Right cardiac atrium (tissue), 5 donors: Measurements from ENCODE around the gene CHST11. TPM values are rescaled to one million over a fixed set of nuclear protein-coding genes. Genes with fewer than 3 reads are reported as not detected.

Experiments
- ATAC-seq, 2 donors: fragments of 200-7000 bp; cut with Tn5 transposase; one replicate each; pipeline versions ENCODE4 v1.8.0 to v1.9.1; 2020; ENCODE audit warnings: moderate library complexity in 2 of 2, mild to moderate bottlenecking in 1 of 2
- DNase-seq, 3 donors: peaks; one replicate each; pipeline ENCODE4 v3.0.0-alpha.2; 2020
- H3K27ac ChIP-seq: one replicate; pipeline ENCODE4 v1.5.1; 2013; ENCODE audit warnings: mild to moderate bottlenecking, low read length, control low read depth, moderate library complexity
- H3K27me3 ChIP-seq: one replicate; pipeline ENCODE4 v1.6.1; 2013; ENCODE audit not compliant: control insufficient read depth, insufficient read depth
- H3K4me1 ChIP-seq: one replicate; pipeline ENCODE4 v1.6.1; 2013; ENCODE audit warnings: low read length; ENCODE audit not compliant: control insufficient read depth, insufficient read depth
- H3K4me3 ChIP-seq: one replicate; pipeline ENCODE4 v1.5.1; 2013; ENCODE audit warnings: low read length, control low read depth
- H3K9me3 ChIP-seq: one replicate; pipeline ENCODE4 v1.6.1; 2013; ENCODE audit warnings: low read length; ENCODE audit not compliant: control insufficient read depth
- WGBS: extraction: QIAGEN DNeasy Blood & Tissue Kit; methylation state at CpG from one replicate; pipeline ENCODE4 v1.1.7; 2013; 5-methylcytosine and 5-hydroxymethylcytosine counted together
- intact Hi-C, 4 donors: fragments of 100-400 bp; cut with DNase I; formaldehyde crosslinking; loops; one replicate each; pipeline versions ENCODE4 v1.11.0 to v1.14.0; 2022 to 2023
- polyA plus RNA-seq: library from polyadenylated mRNA; stranded (reverse); fragments of 200-250 nt; gene quantifications from one replicate; pipeline ENCODE4 v1.2.3, GENCODE V29; 2013
- total RNA-seq, 4 donors: library from RNA; stranded (reverse); fragmentation: NEBNext Ultra II Directional; extraction: Animal tissue kit (Norgen Biotek cat#: 25700); gene quantifications; one replicate each; pipeline ENCODE4 v1.2.1, GENCODE V29; 2021
- donor health status: healthy with polysubstance abuse.
- donor health status: DM: no; HTN: yes; CAD: no.
- donor health status: DM: no; HTN: no; CAD: no.
- donor health status: DM: no; HTN: yes; CAD: no; lungs with severe emphysema.
- donor health status: DM: yes; HTN: yes; CAD: no.

The CHST11 gene
- total and polyA plus RNA-seq, 5 donors = 3.1 to 11.8 (median 9.9) TPM

DNA sequence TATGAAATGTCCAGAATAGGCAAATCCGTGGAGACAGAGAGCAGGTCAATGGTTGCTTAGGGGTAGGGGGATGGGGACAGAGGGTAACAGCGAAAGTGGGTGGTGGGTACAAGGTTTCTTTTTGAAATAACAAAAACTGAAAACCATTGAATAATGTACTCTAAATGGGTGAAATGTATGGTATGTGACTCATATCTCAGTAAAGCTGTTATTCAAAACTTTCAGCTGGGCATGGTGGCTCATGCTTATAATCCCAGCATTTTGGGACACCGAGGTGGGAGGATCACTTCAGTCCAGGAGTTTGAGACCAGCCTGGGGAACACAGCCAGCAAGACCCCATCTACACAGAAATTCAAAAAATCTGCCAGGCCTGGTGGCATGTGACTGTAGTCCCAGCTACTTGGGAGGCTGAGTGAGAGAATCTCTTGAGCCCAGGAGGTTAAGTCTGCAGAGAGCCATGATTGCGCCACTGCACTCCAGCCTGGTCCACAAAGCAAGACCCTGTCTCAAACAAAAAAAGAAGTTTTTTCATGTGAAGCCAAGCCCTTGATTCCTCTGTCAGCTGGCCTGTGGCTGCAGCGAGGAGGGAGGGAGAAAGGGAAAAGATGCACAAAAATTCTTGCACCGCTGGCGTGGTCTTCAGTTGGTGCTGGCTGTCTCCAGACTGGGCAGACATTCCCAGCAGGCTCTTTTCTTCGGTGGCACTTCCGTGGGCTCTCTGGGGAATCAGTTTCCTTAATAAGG lies 253.1 kb downstream of the CHST11 start:
- Histone ChIP-seq H3K4me1 (peaks cover 4% of the 10 kb centered on the region), H3K9me3 (no peaks in the 10 kb centered on the region), H3K4me3 (no peak overlapping the region), H3K27me3 (no peaks in the 10 kb centered on the region), H3K27ac (no peak overlapping the region)
- ATAC-seq (no peak), DNase-seq (no peak)
- intact Hi-C loops = no loop called here
- 90% methylated on average over 9 of the region's 9 CpGs for WGBS

DNA sequence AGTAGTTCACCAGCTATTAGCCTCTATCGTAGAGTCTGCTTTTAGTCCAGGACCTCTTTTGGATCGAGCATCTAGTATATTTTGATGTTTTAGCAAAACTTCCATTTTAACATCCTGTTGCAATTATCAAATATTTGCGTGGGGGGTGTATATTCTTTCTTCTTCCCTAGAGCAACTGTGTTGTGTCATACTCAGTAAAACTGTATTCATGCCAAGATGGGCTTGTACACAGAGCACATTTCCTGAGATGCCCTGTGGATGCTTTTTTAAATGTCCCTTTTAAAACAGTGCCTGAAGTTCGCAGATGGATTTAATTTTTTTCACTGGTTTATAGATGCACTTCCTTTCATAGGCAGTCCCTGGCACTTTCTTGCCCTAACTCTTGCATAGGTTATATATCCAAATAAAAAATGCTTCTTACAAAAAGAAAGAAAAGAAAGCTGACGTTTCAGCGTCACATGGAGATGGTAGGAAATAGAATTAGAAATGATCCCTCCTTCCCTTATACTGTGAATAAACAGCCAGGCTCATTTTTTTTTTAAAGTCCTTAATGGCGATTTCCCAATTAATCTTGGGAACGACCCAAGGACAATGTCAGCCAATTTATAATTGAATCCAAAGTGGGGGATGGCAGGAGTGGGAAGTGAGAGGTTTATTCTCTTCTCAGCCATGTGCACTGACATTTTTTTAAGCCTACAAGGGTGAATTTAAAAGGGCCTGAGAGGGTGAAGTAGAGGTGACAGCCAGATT lies 254.4 kb downstream of the CHST11 start:
- peak; percentile 45 to 62 for ATAC-seq
- Histone ChIP-seq H3K9me3 (no peaks in the 10 kb centered on the region), H3K4me1 (peaks cover 7% of the 10 kb centered on the region), H3K27me3 (no peaks in the 10 kb centered on the region), H3K4me3 (no peak overlapping the region), H3K27ac (no peak overlapping the region)
- no peak for DNase-seq
- WGBS = 25% methylated on average over 8 of the region's 8 CpGs
- intact Hi-C loops = no loop called here

DNA sequence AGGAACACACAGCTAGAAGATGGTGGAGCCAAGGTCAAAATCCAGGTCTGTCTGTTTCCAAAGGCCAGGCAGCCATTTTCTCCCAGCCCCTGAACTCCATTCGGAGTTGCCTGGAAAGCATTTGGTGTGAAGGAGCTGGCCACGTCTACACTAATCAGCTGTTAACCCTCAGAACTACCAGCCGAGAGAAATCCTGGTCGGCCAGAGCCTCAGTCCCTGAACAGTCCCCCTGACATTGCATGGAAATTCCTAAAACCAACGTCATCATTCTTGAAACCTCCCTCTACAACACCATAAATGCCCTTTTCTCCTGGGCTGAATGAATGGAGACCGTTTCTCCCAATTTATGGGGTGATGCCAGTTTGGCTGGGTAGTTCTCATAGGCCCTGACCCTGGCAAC lies 255.7 kb downstream of the CHST11 start:
- ATAC-seq (peak in 1 of 2 donors; percentile 24), DNase-seq (no peak)
- Histone ChIP-seq H3K4me1 (peaks cover 7% of the 10 kb centered on the region), H3K4me3 (no peak overlapping the region), H3K9me3 (no peaks in the 10 kb centered on the region), H3K27ac (no peak overlapping the region), H3K27me3 (no peaks in the 10 kb centered on the region)
- intact Hi-C loops = no loop called here
- 60% methylated on average over 6 of the region's 6 CpGs for WGBS

DNA sequence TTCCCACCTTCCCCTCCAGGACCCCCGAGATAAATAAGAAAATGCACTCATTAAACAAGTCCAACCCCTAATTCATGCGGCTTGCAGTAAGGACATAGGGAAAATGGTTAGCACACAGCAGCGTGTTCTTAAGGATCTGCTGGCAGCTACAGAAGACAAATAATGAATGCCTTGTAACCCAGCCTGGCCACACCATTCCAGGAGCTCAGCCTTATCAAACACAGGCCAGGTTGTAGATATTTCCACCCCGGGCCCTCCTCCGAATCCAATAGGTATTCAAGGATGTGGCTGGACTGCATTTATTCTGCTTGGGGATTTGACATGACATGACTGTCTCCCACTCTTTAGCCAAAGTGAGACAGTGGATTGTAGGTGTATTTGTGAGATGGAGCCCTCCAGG lies 256.2 kb downstream of the CHST11 start:
- ATAC-seq (no peak), DNase-seq (no peak)
- Histone ChIP-seq H3K27me3 (no peaks in the 10 kb centered on the region), H3K9me3 (no peaks in the 10 kb centered on the region), H3K4me3 (no peak overlapping the region), H3K4me1 (peaks cover 7% of the 10 kb centered on the region), H3K27ac (no peak overlapping the region)
- intact Hi-C loops = no loop called here
- WGBS = 88% methylated on average over 5 of the region's 5 CpGs

DNA sequence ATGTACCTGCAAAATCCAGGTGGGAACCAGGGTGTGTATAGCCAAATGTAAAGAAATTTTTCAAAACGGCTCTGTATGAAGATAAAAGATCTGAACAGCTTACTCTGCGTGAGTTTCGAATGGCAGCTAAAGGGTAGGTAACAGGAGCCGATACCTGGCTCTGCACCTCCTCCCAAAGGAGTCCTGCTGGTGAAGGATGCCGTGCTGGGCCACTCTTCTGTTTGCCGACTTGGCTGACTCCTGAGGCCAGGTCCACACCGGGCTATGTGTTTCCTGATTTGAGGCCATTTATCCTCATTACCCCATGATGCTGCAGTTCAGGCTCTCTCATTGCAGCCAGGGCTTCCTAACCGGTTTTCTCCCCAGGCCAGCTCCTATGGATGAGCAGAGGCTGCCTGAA lies 256.7 kb downstream of the CHST11 start:
- Histone ChIP-seq H3K27me3 (no peaks in the 10 kb centered on the region), H3K4me3 (no peak overlapping the region), H3K4me1 (peaks cover 7% of the 10 kb centered on the region), H3K9me3 (no peaks in the 10 kb centered on the region), H3K27ac (no peak overlapping the region)
- DNase-seq = no peak
- WGBS = 78% methylated on average over 8 of the region's 8 CpGs
- ATAC-seq = no peak
- intact Hi-C loops = no loop called here

DNA sequence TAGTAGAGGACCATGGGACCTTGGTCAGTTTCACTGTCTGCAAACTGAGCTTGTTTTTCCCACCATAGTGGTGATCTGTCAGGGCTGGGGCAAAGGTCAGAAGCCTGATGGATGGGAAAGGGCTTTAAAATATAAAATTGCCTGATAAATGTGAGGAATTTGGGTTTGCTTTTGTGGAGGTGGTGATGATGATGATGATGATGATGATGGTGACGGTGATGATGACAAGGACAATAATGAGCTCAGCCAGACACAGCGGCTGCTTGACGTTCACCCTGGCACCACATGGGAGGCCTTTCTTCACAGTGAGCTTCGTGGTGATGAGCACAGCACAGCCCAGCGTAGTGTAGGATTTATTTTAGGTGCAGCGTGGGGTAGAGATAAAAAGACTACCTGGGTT lies 257.6 kb downstream of the CHST11 start:
- ATAC-seq = no peak
- H3K27ac ChIP-seq = no peak overlapping the region
- H3K4me3 ChIP-seq = no peak overlapping the region
- DNase-seq = no peak
- WGBS = 85% methylated on average over 6 of the region's 6 CpGs
- intact Hi-C loops = no loop called here
- H3K27me3 ChIP-seq = no peaks in the 10 kb centered on the region
- H3K9me3 ChIP-seq = no peaks in the 10 kb centered on the region
- peaks cover 10% of the 10 kb centered on the region for H3K4me1 ChIP-seq

DNA sequence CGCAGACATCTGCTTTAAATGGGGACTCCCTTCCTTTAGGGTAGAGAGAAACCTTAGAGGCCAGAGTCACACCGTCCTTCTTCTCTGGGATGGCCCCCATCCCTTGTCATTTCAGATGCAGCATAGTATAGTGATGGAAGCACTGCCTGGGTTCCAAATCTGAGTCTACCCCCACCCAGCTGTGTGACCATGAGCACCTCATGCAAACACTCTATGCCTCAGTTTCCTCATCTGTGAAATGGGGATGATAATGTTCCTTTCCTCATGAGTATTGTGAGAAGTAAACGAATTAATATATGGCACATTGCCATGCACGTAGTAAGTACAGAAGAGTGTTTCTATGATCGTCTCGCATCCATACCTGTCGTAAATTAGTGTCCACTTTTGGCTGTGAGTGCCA lies 259.4 kb downstream of the CHST11 start:
- DNase-seq = no peak
- Histone ChIP-seq H3K9me3 (no peaks in the 10 kb centered on the region), H3K4me1 (peaks cover 7% of the 10 kb centered on the region), H3K4me3 (no peak overlapping the region), H3K27me3 (no peaks in the 10 kb centered on the region), H3K27ac (no peak overlapping the region)
- intact Hi-C loops = no loop called here
- ATAC-seq = no peak
- WGBS = 94% methylated on average over 7 of the region's 7 CpGs

DNA sequence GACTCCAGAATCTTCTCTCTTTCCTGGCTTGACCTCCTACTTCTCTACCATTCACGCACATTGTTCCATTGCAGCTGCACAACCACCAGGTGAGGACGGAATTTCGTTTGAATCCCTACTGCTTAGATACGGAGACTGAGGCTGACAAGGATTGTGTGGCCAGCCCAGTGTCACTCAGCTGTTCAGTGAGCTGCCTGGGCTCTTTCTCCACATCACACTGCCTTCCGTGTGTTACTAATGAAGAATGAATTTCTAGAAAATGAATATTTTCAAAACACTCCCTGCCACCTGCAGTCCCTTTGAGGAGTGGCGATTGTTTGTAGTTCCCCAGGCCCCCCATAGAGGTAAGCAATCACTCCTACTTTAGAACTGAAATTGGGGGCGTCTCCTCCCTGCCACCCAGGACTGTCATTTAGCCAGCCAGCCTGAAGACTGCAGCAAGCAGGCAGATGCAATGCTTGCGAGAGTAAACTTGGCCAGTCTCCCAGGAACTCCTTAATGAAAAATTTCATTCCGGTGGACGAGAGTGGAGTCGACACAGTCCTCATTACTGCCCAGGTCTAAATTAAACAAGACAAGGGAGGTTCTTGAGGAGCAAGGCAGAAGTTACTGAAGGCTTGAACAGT lies 261.7 kb downstream of the CHST11 start:
- H3K4me1 ChIP-seq = peaks cover 7% of the 10 kb centered on the region
- H3K4me3 ChIP-seq = no peak overlapping the region
- H3K27me3 ChIP-seq = no peaks in the 10 kb centered on the region
- ATAC-seq (peak in 1 of 2 donors; percentile 28), DNase-seq (no peak)
- H3K27ac ChIP-seq = no peak overlapping the region
- intact Hi-C loops = no loop called here
- WGBS = 59% methylated on average over 11 of the region's 11 CpGs
- no peaks in the 10 kb centered on the region for H3K9me3 ChIP-seq

DNA sequence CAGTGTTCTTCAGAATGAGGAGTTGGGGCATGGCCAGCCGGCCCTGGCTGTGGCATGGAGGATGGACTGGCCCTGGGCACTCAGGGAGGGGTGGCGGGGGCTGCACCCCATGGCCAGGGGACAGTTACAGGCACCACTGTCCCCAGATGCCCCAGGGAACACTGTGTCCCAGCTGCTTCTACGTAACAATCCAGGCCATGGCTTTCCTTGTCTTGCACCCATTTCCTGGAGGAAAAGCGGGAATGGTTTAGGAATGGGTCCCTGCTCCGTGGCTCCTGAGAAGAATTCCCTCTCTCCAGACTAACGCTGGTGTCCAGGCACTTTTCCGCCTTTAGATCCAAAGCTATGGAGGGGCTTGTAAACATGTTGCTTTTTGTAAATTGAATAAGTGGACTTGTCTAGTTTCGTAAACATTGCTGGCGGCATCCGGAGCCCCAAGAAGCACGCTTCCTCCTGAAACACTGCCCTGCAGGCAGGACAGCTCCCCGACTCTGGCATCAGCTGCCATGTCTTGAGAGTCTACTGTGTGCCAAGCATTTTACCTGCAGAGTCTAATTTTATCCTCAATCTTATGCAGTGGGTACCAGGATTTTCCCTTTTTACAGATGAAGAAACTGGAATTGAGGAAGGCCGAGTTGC lies 263.1 kb downstream of the CHST11 start:
- Histone ChIP-seq H3K9me3 (no peaks in the 10 kb centered on the region), H3K27me3 (no peaks in the 10 kb centered on the region), H3K4me3 (peak overlapping the region; percentile 32), H3K4me1 (peaks cover 7% of the 10 kb centered on the region), H3K27ac (no peak overlapping the region)
- DNase-seq (no peak), ATAC-seq (no peak)
- 82% methylated on average over 13 of the region's 13 CpGs for WGBS
- intact Hi-C loops = no loop called here

DNA sequence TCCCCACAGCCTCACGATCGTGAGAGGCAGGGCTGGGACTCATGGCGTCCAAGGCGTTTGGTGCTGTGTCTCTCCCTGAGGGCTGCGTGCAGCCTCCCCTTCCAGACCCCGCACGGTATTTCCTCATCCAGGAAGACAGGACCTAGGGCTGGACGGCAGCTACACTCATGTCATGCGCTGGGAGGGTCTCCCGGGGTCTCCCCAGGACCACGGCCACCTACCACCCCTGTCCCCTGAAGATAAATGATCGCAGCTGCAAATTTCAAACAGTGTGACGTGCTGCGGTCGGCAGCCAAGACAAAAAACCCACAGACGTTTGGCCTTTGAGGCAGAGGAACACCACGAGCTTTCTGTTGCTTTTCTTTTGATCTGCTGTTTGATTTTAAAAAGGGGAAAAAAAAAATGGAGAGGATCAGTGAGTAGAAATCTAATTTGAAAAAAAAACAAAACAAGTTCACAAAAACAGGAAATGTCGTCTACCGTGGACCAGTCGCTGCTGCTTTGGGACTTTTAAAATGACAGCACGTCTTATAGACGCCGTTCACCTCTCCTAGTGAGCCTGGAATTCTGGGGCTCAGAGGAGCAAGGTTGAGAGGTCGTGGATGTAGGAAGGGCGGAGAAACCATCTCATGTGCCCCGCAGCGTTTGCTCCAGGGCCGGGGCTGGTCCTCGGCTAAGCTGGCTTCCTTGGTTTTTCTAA lies 263.7 kb downstream of the CHST11 start:
- intact Hi-C loops = no loop called here
- no peak for DNase-seq
- 42% methylated on average over 29 of the region's 29 CpGs for WGBS
- no peak overlapping the region for H3K27ac ChIP-seq
- peak overlapping the region; percentile 32 for H3K4me3 ChIP-seq
- peak in 1 of 2 donors; percentile 51 for ATAC-seq
- H3K27me3 ChIP-seq = no peaks in the 10 kb centered on the region
- H3K4me1 ChIP-seq = peaks cover 6% of the 10 kb centered on the region
- no peaks in the 10 kb centered on the region for H3K9me3 ChIP-seq
